Adipocyte (in vitro differentiated cells): ENCODE measurements around the gene ANKK1.

Source experiments
- DNase-seq: peaks from one replicate; pipeline ENCODE4 v3.0.0-alpha.2; 2015; ENCODE audit warnings: low read depth
- H3K27me3 ChIP-seq: replicated peaks from 2 replicates; pipeline ENCODE4 v1.7.0; 2013; ENCODE audit warnings: mild to moderate bottlenecking, low read length, moderate library complexity; ENCODE audit not compliant: control insufficient read depth, insufficient read depth
- H3K36me3 ChIP-seq: 2 replicates; pipeline ENCODE4 v1.7.0; 2013; ENCODE audit warnings: low read length, mild to moderate bottlenecking, moderate library complexity; ENCODE audit not compliant: control insufficient read depth, insufficient read depth, severe bottlenecking
- H3K4me1 ChIP-seq: 2 replicates; pipeline ENCODE4 v1.7.0; 2013; ENCODE audit warnings: mild to moderate bottlenecking, low read length, moderate library complexity; ENCODE audit not compliant: control insufficient read depth, insufficient read depth
- H3K4me3 ChIP-seq: 2 replicates; pipeline ENCODE4 v1.7.0; 2013; ENCODE audit warnings: mild to moderate bottlenecking, low read length, moderate library complexity
- H3K9ac ChIP-seq: 2 replicates; pipeline ENCODE4 v1.7.0; 2013; ENCODE audit warnings: mild to moderate bottlenecking, low read length, moderate library complexity
- H3K9me3 ChIP-seq: 2 replicates; pipeline ENCODE4 v1.7.0; 2013; ENCODE audit warnings: mild to moderate bottlenecking, low read length, moderate library complexity; ENCODE audit not compliant: control insufficient read depth

The ANKK1 gene

GRCh38 chr11:113382121-113382520 is 5.5 kb upstream of the ANKK1 start:
- H3K36me3 ChIP-seq = no peaks in the 10 kb centered on the region
- no peak overlapping the region for H3K4me3 ChIP-seq
- no peak for DNase-seq
- H3K9ac ChIP-seq = no peak overlapping the region
- H3K9me3 ChIP-seq = no peaks in the 10 kb centered on the region
- H3K27me3 ChIP-seq = peaks cover 8% of the 10 kb centered on the region
- peaks cover 9% of the 10 kb centered on the region for H3K4me1 ChIP-seq

- DNase-seq = peak; percentile 83
These were observed 3.0 kb upstream of the ANKK1 start for GRCh38 chr11:113384551-113384950.

GRCh38 chr11:113385749-113386148 is 1.8 kb upstream of the ANKK1 start:
- H3K27me3 ChIP-seq = peaks cover 38% of the 10 kb centered on the region
- H3K4me1 ChIP-seq = no peaks in the 10 kb centered on the region

More at GRCh38 chr11:113384551-113384950, 3.0 kb upstream of the ANKK1 start:
- Histone ChIP-seq H3K27me3 (peaks cover 32% of the 10 kb centered on the region), H3K4me1 (no peaks in the 10 kb centered on the region), H3K36me3 (no peaks in the 10 kb centered on the region), H3K9ac (no peak overlapping the region), H3K9me3 (no peaks in the 10 kb centered on the region), H3K4me3 (no peak overlapping the region)

GRCh38 chr11:113386866-113387265 is 713 bp upstream of the ANKK1 start:
- H3K36me3 ChIP-seq = no peaks in the 10 kb centered on the region
- H3K9me3 ChIP-seq = no peaks in the 10 kb centered on the region
- no peak for DNase-seq
- H3K9ac ChIP-seq = no peak overlapping the region
- H3K4me1 ChIP-seq = peaks cover 3% of the 10 kb centered on the region
- H3K4me3 ChIP-seq = no peak overlapping the region
- peaks cover 38% of the 10 kb centered on the region for H3K27me3 ChIP-seq

More at GRCh38 chr11:113385749-113386148, 1.8 kb upstream of the ANKK1 start:
- Histone ChIP-seq H3K9ac (no peak overlapping the region), H3K9me3 (no peaks in the 10 kb centered on the region), H3K4me3 (no peak overlapping the region), H3K36me3 (no peaks in the 10 kb centered on the region)
- DNase-seq = no peak

- Histone ChIP-seq H3K27me3 (peaks cover 40% of the 10 kb centered on the region), H3K4me3 (no peak overlapping the region), H3K4me1 (peaks cover 18% of the 10 kb centered on the region), H3K36me3 (no peaks in the 10 kb centered on the region), H3K9ac (no peak overlapping the region), H3K9me3 (no peaks in the 10 kb centered on the region)
- DNase-seq = no peak
These were observed 1.7 kb downstream of the ANKK1 start for GRCh38 chr11:113389272-113389671.

- no peaks in the 10 kb centered on the region for H3K9me3 ChIP-seq
- H3K27me3 ChIP-seq = peaks cover 34% of the 10 kb centered on the region
- peak overlapping the region; percentile 11 for H3K9ac ChIP-seq
These were observed 4.8 kb downstream of the ANKK1 start for GRCh38 chr11:113392236-113392921.

GRCh38 chr11:113393501-113393985 is 6.0 kb downstream of the ANKK1 start:
- Histone ChIP-seq H3K36me3 (no peaks in the 10 kb centered on the region), H3K27me3 (peaks cover 23% of the 10 kb centered on the region), H3K9me3 (no peaks in the 10 kb centered on the region), H3K9ac (no peak overlapping the region), H3K4me3 (no peak overlapping the region), H3K4me1 (peaks cover 18% of the 10 kb centered on the region)
- DNase-seq = no peak

More at GRCh38 chr11:113392236-113392921, 4.8 kb downstream of the ANKK1 start:
- Histone ChIP-seq H3K4me1 (peaks cover 18% of the 10 kb centered on the region), H3K4me3 (no peak overlapping the region), H3K36me3 (no peaks in the 10 kb centered on the region)
- DNase-seq = peak; percentile 17

- peaks cover 9% of the 10 kb centered on the region for H3K27me3 ChIP-seq
- peaks cover 18% of the 10 kb centered on the region for H3K4me1 ChIP-seq
- no peak overlapping the region for H3K9ac ChIP-seq
- DNase-seq = no peak
- H3K9me3 ChIP-seq = no peaks in the 10 kb centered on the region
- no peak overlapping the region for H3K4me3 ChIP-seq
- no peaks in the 10 kb centered on the region for H3K36me3 ChIP-seq
These were observed 7.3 kb downstream of the ANKK1 start for GRCh38 chr11:113394919-113395318.

- H3K36me3 ChIP-seq = no peaks in the 10 kb centered on the region
- peaks cover 18% of the 10 kb centered on the region for H3K4me1 ChIP-seq
- no peaks in the 10 kb centered on the region for H3K9me3 ChIP-seq
- no peak overlapping the region for H3K4me3 ChIP-seq
- DNase-seq = no peak
- peaks cover 7% of the 10 kb centered on the region for H3K27me3 ChIP-seq
- no peak overlapping the region for H3K9ac ChIP-seq
These were observed 8.3 kb downstream of the ANKK1 start for GRCh38 chr11:113395782-113396336.

GRCh38 chr11:113396690-113397089 is 9.1 kb downstream of the ANKK1 start:
- peaks cover 16% of the 10 kb centered on the region for H3K4me1 ChIP-seq
- H3K9ac ChIP-seq = no peak overlapping the region
- H3K4me3 ChIP-seq = no peak overlapping the region
- DNase-seq = no peak
- peaks cover 7% of the 10 kb centered on the region for H3K27me3 ChIP-seq
- no peaks in the 10 kb centered on the region for H3K36me3 ChIP-seq
- no peaks in the 10 kb centered on the region for H3K9me3 ChIP-seq

- H3K9ac ChIP-seq = no peak overlapping the region
- H3K9me3 ChIP-seq = no peaks in the 10 kb centered on the region
- no peak for DNase-seq
- peaks cover 11% of the 10 kb centered on the region for H3K4me1 ChIP-seq
- H3K27me3 ChIP-seq = peaks cover 7% of the 10 kb centered on the region
- H3K4me3 ChIP-seq = no peak overlapping the region
- no peaks in the 10 kb centered on the region for H3K36me3 ChIP-seq
These were observed 9.6 kb downstream of the ANKK1 start for GRCh38 chr11:113397212-113397611.
